NT2/D1 (cell line): ENCODE measurements around the gene SERPINE2.

Source experiments
- SUZ12 ChIP-seq: IDR thresholded peaks from 2 replicates; pipeline ENCODE4 v1.6.1; 2011; ENCODE audit not compliant: insufficient read length, insufficient read depth; ENCODE audit errors: extremely low read depth
- YY1 ChIP-seq: IDR thresholded peaks from 2 replicates; pipeline ENCODE4 v1.6.1; 2011; ENCODE audit not compliant: insufficient read length, insufficient read depth
- ZNF274 ChIP-seq: IDR thresholded peaks from 2 replicates; pipeline ENCODE4 v1.6.1; 2011; ENCODE audit warnings: mild to moderate bottlenecking, low read depth, low read length

- TF ChIP-seq YY1 (no peak), SUZ12 (no peak), ZNF274 (no peak)
Measured at GRCh38 chr2:224022486-224022885, 16.6 kb downstream of the SERPINE2 start.
